ENCODE measurements around the gene COL4A1.

COL4A1 gene

GRCh38 chr13:110201114-110201513, 105.8 kb downstream of the COL4A1 start:
- no peak overlapping the region for H3K9ac ChIP-seq (ENCODE audit: low read length)
- no peaks in the 10 kb centered on the region for H4K20me1 ChIP-seq (ENCODE audit: insufficient read depth, low read length)
- H2AFZ ChIP-seq (ENCODE audit: low read length): no peak overlapping the region
- no peaks in the 10 kb centered on the region for H3K27me3 ChIP-seq (ENCODE audit: insufficient read depth, low read length)
- no peaks in the 10 kb centered on the region for H3K9me3 ChIP-seq (ENCODE audit: low read length)
- H3K4me1 ChIP-seq (ENCODE audit: insufficient read depth, low read length, severe bottlenecking): no peaks in the 10 kb centered on the region
- H3K79me2 ChIP-seq (ENCODE audit: insufficient read depth, low read length): no peaks in the 10 kb centered on the region
- no peak overlapping the region for H3K4me2 ChIP-seq (ENCODE audit: low read length)
- H3K27ac ChIP-seq (ENCODE audit: low read depth, low read length, poor library complexity, severe bottlenecking): no peak overlapping the region
- H3K9me2 ChIP-seq (ENCODE audit: low read depth, low read length): no peaks in the 10 kb centered on the region
- TF ChIP-seq, protein P1, sequence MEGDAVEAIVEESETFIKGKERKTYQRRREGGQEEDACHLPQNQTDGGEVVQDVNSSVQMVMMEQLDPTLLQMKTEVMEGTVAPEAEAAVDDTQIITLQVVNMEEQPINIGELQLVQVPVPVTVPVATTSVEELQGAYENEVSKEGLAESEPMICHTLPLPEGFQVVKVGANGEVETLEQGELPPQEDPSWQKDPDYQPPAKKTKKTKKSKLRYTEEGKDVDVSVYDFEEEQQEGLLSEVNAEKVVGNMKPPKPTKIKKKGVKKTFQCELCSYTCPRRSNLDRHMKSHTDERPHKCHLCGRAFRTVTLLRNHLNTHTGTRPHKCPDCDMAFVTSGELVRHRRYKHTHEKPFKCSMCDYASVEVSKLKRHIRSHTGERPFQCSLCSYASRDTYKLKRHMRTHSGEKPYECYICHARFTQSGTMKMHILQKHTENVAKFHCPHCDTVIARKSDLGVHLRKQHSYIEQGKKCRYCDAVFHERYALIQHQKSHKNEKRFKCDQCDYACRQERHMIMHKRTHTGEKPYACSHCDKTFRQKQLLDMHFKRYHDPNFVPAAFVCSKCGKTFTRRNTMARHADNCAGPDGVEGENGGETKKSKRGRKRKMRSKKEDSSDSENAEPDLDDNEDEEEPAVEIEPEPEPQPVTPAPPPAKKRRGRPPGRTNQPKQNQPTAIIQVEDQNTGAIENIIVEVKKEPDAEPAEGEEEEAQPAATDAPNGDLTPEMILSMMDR (IDR thresholded peaks at IDR 0.05; ENCODE audit: low read length): no peak
- TF ChIP-seq EZH2 (IDR thresholded peaks at IDR 0.05; ENCODE audit: borderline replicate concordance, low read length): no peak
- H3K4me3 ChIP-seq (ENCODE audit: low read depth, low read length, poor library complexity, severe bottlenecking): no peak overlapping the region
- no peaks in the 10 kb centered on the region for H3K36me3 ChIP-seq (ENCODE audit: insufficient read depth, low read length)
- no peaks in the 10 kb centered on the region for H3F3A ChIP-seq (ENCODE audit: insufficient read depth, low read length)

DNA sequence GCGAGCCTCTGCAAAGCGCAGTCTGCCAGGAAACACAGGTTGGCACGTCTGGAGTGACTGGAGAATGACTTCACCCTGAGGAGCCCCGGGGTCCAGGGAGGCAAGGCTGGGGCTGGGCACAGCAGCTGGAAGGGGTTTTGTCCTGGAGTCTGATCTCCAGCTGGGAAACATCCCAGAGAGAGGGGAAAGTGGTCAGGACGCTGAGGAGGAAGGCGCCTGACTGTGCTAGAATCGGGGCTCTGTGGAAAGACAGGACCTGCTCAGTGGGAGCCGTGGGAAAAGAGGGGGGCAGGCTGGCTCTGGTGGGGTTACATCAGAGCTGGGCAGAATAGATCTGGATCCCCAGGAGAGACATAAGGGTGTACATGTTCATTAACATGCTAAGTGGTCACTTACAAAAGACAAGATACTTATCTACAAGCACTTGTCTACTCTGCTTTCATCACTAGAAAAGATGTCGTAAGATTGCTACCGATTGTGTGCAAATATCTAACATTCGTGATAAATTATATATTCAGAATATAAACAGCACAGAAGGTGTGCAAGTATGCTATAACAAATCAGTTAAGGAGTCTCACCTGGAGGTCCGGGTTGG, 106.6 kb downstream of the COL4A1 start:
- Histone ChIP-seq H3K36me3 (ENCODE audit: insufficient read depth, low read length) (no peaks in the 10 kb centered on the region), H3K9me2 (ENCODE audit: low read depth, low read length) (no peaks in the 10 kb centered on the region), H3F3A (ENCODE audit: insufficient read depth, low read length) (no peaks in the 10 kb centered on the region), H4K20me1 (ENCODE audit: insufficient read depth, low read length) (no peaks in the 10 kb centered on the region), H3K4me3 (ENCODE audit: low read depth, low read length, poor library complexity, severe bottlenecking) (no peak overlapping the region), H3K79me2 (ENCODE audit: insufficient read depth, low read length) (no peaks in the 10 kb centered on the region), H3K27ac (ENCODE audit: low read depth, low read length, poor library complexity, severe bottlenecking) (no peak overlapping the region), H2AFZ (ENCODE audit: low read length) (no peak overlapping the region), H3K9ac (ENCODE audit: low read length) (no peak overlapping the region), H3K4me2 (ENCODE audit: low read length) (no peak overlapping the region), H3K9me3 (ENCODE audit: low read length) (no peaks in the 10 kb centered on the region), H3K27me3 (ENCODE audit: insufficient read depth, low read length) (no peaks in the 10 kb centered on the region), H3K4me1 (ENCODE audit: insufficient read depth, low read length, severe bottlenecking) (no peaks in the 10 kb centered on the region)
- TF ChIP-seq, protein P1 (IDR thresholded peaks at IDR 0.05; ENCODE audit: low read length): no peak
- no peak for TF ChIP-seq EZH2 (IDR thresholded peaks at IDR 0.05; ENCODE audit: borderline replicate concordance, low read length)

DNA sequence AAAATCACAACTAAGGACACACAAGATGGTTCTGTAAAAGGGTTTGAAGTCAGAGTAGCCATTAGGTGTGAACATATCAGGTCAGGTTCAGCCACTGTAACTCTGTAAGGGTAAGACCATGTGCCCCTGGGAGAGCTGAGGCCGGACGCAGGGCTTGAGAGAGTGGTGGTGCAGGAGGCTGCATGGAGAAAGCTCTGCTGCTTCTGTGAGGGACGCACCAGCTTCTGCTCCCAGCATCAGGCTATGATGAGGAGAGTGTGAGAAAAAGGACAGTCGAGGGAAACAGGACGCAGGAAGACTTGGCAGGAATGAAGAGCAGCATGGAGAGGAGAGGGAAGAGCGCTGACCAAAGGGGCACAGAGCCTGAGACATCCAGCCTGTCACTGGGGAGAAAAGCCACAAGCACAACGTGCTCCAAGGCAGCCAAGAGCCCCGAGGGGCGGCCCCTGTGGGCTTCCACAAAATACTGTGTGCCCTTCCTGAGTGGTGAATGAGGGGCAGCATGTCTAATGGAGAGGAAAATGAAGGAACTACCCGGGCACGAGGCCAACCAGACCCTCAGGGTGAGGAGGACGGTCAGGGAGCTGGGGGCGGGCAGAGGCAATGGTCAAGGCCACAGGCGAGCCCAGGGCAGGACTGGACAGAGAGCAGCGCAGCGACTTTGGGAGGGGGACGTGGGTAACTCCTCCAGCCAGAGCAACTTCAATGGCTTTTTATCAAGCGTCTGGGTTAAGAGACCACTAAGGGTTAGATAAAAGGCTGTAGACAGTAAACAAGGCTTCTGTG, 107.7 kb downstream of the COL4A1 start:
- Histone ChIP-seq H3K4me2 (ENCODE audit: low read length) (no peak overlapping the region), H3K27me3 (ENCODE audit: insufficient read depth, low read length) (no peaks in the 10 kb centered on the region), H3K27ac (ENCODE audit: low read depth, low read length, poor library complexity, severe bottlenecking) (no peak overlapping the region), H3K4me3 (ENCODE audit: low read depth, low read length, poor library complexity, severe bottlenecking) (no peak overlapping the region), H4K20me1 (ENCODE audit: insufficient read depth, low read length) (no peaks in the 10 kb centered on the region), H3F3A (ENCODE audit: insufficient read depth, low read length) (no peaks in the 10 kb centered on the region), H2AFZ (ENCODE audit: low read length) (no peak overlapping the region), H3K4me1 (ENCODE audit: insufficient read depth, low read length, severe bottlenecking) (no peaks in the 10 kb centered on the region), H3K9ac (ENCODE audit: low read length) (no peak overlapping the region), H3K9me3 (ENCODE audit: low read length) (no peaks in the 10 kb centered on the region), H3K9me2 (ENCODE audit: low read depth, low read length) (no peaks in the 10 kb centered on the region), H3K36me3 (ENCODE audit: insufficient read depth, low read length) (no peaks in the 10 kb centered on the region), H3K79me2 (ENCODE audit: insufficient read depth, low read length) (no peaks in the 10 kb centered on the region)
- TF ChIP-seq, protein P1 (IDR thresholded peaks at IDR 0.05; ENCODE audit: low read length): no peak
- TF ChIP-seq EZH2 (IDR thresholded peaks at IDR 0.05; ENCODE audit: borderline replicate concordance, low read length): no peak

All from OCI-LY1 (cell line).